Measurements from ENCODE around the gene SLC7A14. TPM values are rescaled to one million over a fixed set of nuclear protein-coding genes. Genes with fewer than 3 reads are reported as not detected.

The SLC7A14 gene
- total and polyA plus RNA-seq, 10 of the 15 experiments (the other 5 are each of a cell fraction or from before 2014, with no cell fraction given): not detected

DNA sequence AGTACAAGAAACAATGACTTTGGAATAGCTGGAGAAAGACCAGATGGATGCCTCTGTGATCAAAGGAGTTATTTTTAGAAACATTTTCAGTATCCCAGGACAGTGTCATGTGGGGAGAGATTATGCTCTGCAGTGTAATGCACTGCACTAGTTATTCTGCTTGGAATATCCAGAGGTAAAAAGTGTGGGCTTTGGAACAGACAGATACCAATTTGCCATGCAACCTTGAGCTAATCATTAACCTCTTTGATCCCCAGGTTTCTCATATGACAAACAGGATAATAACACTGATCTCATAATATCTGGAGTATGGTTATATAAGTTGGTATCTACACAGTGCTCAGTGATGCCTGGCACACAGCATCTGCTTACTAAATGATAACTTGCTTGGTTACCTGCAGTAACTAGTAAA is 12.2 kb upstream of the SLC7A14 start:
- Histone ChIP-seq H3K27ac (ENCODE audit: control insufficient read depth, insufficient read depth) (no peak overlapping the region), H2AFZ (ENCODE audit: control insufficient read depth, low read depth, low read length) (no peak overlapping the region), H3K4me1 (ENCODE audit: control insufficient read depth, insufficient read depth, low read length) (no peaks in the 10 kb centered on the region), H4K20me1 (ENCODE audit: control insufficient read depth, insufficient read depth) (no peaks in the 10 kb centered on the region), H3K79me2 (ENCODE audit: control insufficient read depth, insufficient read depth, low read length) (no peaks in the 10 kb centered on the region), H3K36me3 (ENCODE audit: control insufficient read depth in 2 of 2, insufficient read depth in 2 of 2, low read length in 1 of 2) (no peaks in the 10 kb centered on the region), H3K4me3 (no peak overlapping the region), H3K4me2 (ENCODE audit: control insufficient read depth, insufficient read depth) (no peak overlapping the region), H3K9me3 (replicated peaks; ENCODE audit: control insufficient read depth, insufficient read depth, low read length) (no peaks in the 10 kb centered on the region), H3K27me3 (replicated peaks in 1 of 2; ENCODE audit: control insufficient read depth in 2 of 2, insufficient read depth in 2 of 2, low read length in 1 of 2) (peaks cover 0 to 11% of the 10 kb centered on the region in 2 experiments), H3K9ac (ENCODE audit: control insufficient read depth, insufficient read depth, low read length) (no peak overlapping the region)
- no TSS peak for BruUV-seq (replicated peaks)
- POLR2A ChIA-PET: no interaction called here
- in situ Hi-C loops (cut with MboI) (no loop called here), intact Hi-C loops (cut with micrococcal nuclease; ENCODE audit: unreplicated experiment) (no loop called here)
- CTCF ChIA-PET: interaction anchor here (0.8 to 1.0 kb wide), 3 partner anchors 9 to 27 kb away, joined by 3 read pairs; no protein-coding TSS in a partner anchor
- no peak for DNase-seq (ENCODE audit: low read depth, low spot score)
- SMC1A ChIA-PET (ENCODE audit: uncharacterized antibody, unreplicated experiment): interaction anchor here (0.5 kb wide), 1 partner anchor 227 kb away, joined by 3 read pairs; no protein-coding TSS in a partner anchor
- no peak for TF ChIP-seq RCOR1 (conservative IDR thresholded peaks at IDR 0.05; ENCODE audit: low read depth, low read length)
- TF ChIP-seq, protein P1, sequence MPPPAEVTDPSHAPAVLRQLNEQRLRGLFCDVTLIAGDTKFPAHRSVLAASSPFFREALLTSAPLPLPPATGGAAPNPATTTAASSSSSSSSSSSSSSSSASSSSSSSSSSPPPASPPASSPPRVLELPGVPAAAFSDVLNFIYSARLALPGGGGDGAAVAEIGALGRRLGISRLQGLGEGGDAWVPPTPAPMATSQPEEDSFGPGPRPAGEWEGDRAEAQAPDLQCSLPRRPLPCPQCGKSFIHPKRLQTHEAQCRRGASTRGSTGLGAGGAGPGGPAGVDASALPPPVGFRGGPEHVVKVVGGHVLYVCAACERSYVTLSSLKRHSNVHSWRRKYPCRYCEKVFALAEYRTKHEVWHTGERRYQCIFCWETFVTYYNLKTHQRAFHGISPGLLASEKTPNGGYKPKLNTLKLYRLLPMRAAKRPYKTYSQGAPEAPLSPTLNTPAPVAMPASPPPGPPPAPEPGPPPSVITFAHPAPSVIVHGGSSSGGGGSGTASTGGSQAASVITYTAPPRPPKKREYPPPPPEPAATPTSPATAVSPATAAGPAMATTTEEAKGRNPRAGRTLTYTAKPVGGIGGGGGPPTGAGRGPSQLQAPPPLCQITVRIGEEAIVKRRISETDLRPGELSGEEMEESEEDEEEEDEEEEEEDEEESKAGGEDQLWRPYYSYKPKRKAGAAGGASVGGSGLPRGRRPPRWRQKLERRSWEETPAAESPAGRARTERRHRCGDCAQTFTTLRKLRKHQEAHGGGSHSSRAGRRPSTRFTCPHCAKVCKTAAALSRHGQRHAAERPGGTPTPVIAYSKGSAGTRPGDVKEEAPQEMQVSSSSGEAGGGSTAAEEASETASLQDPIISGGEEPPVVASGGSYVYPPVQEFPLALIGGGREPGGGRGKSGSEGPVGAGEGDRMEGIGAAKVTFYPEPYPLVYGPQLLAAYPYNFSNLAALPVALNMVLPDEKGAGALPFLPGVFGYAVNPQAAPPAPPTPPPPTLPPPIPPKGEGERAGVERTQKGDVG (CRISPR knock-in tag; IDR thresholded peaks at IDR 0.05): no peak
- no peak for FAIRE-seq
- RAD21 ChIA-PET (ENCODE audit: unreplicated experiment): no interaction called here
- no peak for ATAC-seq

DNA sequence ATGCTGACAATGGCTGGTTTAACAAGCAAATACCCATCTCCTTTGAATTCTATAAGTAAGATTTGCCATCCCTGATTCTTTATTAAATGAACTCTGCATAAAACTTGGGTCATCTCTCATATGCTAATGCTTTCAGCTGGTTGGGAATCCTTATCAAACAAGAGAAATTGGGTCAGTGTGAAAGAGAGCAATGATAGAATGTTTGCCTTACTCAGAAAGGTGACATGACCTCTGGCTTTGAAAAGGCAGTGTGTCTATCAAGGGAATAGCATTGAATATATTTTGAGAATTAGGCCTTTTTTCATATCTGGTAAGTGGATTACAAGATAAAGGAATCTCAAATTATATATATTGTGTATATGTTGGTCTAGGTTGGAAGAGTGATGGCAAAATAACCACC is 8.7 kb upstream of the SLC7A14 start:
- Histone ChIP-seq H3K4me3 (no peak overlapping the region), H3K27me3 (replicated peaks in 1 of 2; ENCODE audit: control insufficient read depth in 2 of 2, insufficient read depth in 2 of 2, low read length in 1 of 2) (peaks cover 0 to 11% of the 10 kb centered on the region in 2 experiments), H3K9me3 (replicated peaks; ENCODE audit: control insufficient read depth, insufficient read depth, low read length) (no peaks in the 10 kb centered on the region), H3K27ac (ENCODE audit: control insufficient read depth, insufficient read depth) (no peak overlapping the region), H3K9ac (ENCODE audit: control insufficient read depth, insufficient read depth, low read length) (no peak overlapping the region), H3K79me2 (ENCODE audit: control insufficient read depth, insufficient read depth, low read length) (no peaks in the 10 kb centered on the region), H3K4me1 (ENCODE audit: control insufficient read depth, insufficient read depth, low read length) (no peaks in the 10 kb centered on the region), H3K4me2 (ENCODE audit: control insufficient read depth, insufficient read depth) (no peak overlapping the region), H2AFZ (ENCODE audit: control insufficient read depth, low read depth, low read length) (no peak overlapping the region), H3K36me3 (ENCODE audit: control insufficient read depth in 2 of 2, insufficient read depth in 2 of 2, low read length in 1 of 2) (no peaks in the 10 kb centered on the region), H4K20me1 (ENCODE audit: control insufficient read depth, insufficient read depth) (no peaks in the 10 kb centered on the region)
- ATAC-seq (no peak), FAIRE-seq (no peak), DNase-seq (ENCODE audit: low read depth, low spot score) (no peak)
- intact Hi-C loops (cut with micrococcal nuclease; ENCODE audit: unreplicated experiment): no loop called here
- SMC1A ChIA-PET (ENCODE audit: uncharacterized antibody, unreplicated experiment): interaction anchor here (0.6 kb wide), 1 partner anchor 41 kb away, joined by 3 read pairs; no protein-coding TSS in a partner anchor
- CTCF ChIA-PET: no interaction called here
- in situ Hi-C loops (cut with MboI): no loop called here
- TF ChIP-seq ETV6 (conservative IDR thresholded peaks at IDR 0.05 in 1 of 2, IDR thresholded peaks at IDR 0.05 in 1 of 2; ENCODE audit: borderline replicate concordance in 1 of 2, low read depth in 1 of 2): no peak
- TF ChIP-seq, protein P2, sequence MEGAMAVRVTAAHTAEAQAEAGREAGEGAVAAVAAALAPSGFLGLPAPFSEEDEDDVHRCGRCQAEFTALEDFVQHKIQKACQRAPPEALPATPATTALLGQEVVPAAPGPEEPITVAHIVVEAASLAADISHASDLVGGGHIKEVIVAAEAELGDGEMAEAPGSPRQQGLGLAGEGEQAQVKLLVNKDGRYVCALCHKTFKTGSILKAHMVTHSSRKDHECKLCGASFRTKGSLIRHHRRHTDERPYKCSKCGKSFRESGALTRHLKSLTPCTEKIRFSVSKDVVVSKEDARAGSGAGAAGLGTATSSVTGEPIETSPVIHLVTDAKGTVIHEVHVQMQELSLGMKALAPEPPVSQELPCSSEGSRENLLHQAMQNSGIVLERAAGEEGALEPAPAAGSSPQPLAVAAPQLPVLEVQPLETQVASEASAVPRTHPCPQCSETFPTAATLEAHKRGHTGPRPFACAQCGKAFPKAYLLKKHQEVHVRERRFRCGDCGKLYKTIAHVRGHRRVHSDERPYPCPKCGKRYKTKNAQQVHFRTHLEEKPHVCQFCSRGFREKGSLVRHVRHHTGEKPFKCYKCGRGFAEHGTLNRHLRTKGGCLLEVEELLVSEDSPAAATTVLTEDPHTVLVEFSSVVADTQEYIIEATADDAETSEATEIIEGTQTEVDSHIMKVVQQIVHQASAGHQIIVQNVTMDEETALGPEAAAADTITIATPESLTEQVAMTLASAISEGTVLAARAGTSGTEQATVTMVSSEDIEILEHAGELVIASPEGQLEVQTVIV (IDR thresholded peaks at IDR 0.05; ENCODE audit: borderline replicate concordance, partially characterized antibody): no peak
- no peak for TF ChIP-seq MEF2B (IDR thresholded peaks at IDR 0.05; ENCODE audit: partially characterized antibody, poor library complexity, severe bottlenecking)
- TF ChIP-seq CREB1 (IDR thresholded peaks at IDR 0.05; ENCODE audit: low read depth): no peak
- POLR2A ChIA-PET: no interaction called here
- BruUV-seq (replicated peaks): no TSS peak
- RAD21 ChIA-PET (ENCODE audit: unreplicated experiment): no interaction called here
